NT2/D1 (cell line): ENCODE results near the gene COL8A1.

ENCODE experiments used
- SUZ12 ChIP-seq: IDR thresholded peaks from 2 replicates; pipeline ENCODE4 v1.6.1; 2011; ENCODE audit not compliant: insufficient read length, insufficient read depth; ENCODE audit errors: extremely low read depth
- ZNF274 ChIP-seq: IDR thresholded peaks from 2 replicates; pipeline ENCODE4 v1.6.1; 2011; ENCODE audit warnings: mild to moderate bottlenecking, low read depth, low read length

GRCh38 chr3:99846477-99847160 lies 208.2 kb downstream of the COL8A1 start:
- TF ChIP-seq ZNF274 (no peak), SUZ12 (no peak)
